ENCODE data around the gene ATP9B. TPM values are rescaled to one million over a fixed set of nuclear protein-coding genes. Genes with fewer than 3 reads are reported as not detected.

Gene ATP9B
- total RNA-seq, 1 experiment from 2014 or later, result 11.7 TPM

- no peak for DNase-seq (ENCODE audit: low read depth)
Measured at GRCh38 chr18:79410731-79411613, 341.8 kb downstream of the ATP9B start.

GRCh38 chr18:79411614-79412526, 342.7 kb downstream of the ATP9B start:
- no peak for DNase-seq (ENCODE audit: low read depth)

- no peak for DNase-seq (ENCODE audit: low read depth)
Measured at GRCh38 chr18:79413025-79413424, 343.8 kb downstream of the ATP9B start.

GRCh38 chr18:79413426-79413825, 344.2 kb downstream of the ATP9B start:
- no peak for DNase-seq (ENCODE audit: low read depth)

- DNase-seq (ENCODE audit: low read depth), result no peak
Measured at GRCh38 chr18:79413901-79414300, 344.7 kb downstream of the ATP9B start.

- no peak for DNase-seq (ENCODE audit: low read depth)
Measured at GRCh38 chr18:79416022-79416676, 347.0 kb downstream of the ATP9B start.

- no peak for DNase-seq (ENCODE audit: low read depth)
Measured at GRCh38 chr18:79416677-79417052, 347.5 kb downstream of the ATP9B start.

GRCh38 chr18:79418236-79418635, 349.0 kb downstream of the ATP9B start:
- no peak for DNase-seq (ENCODE audit: low read depth)

- no peak for DNase-seq (ENCODE audit: low read depth)
Measured at GRCh38 chr18:79418642-79419041, 349.4 kb downstream of the ATP9B start.

- DNase-seq (ENCODE audit: low read depth), result no peak
Measured at GRCh38 chr18:79420033-79420745, 351.0 kb downstream of the ATP9B start.

- no peak for DNase-seq (ENCODE audit: low read depth)
Measured at GRCh38 chr18:79421275-79421857, 352.2 kb downstream of the ATP9B start.

GRCh38 chr18:79422022-79422782, 353.0 kb downstream of the ATP9B start:
- no peak for DNase-seq (ENCODE audit: low read depth)

- no peak for DNase-seq (ENCODE audit: low read depth)
Measured at GRCh38 chr18:79422783-79423165, 353.6 kb downstream of the ATP9B start.

- DNase-seq (ENCODE audit: low read depth), result no peak
Measured at GRCh38 chr18:79423211-79424007, 354.2 kb downstream of the ATP9B start.

- DNase-seq (ENCODE audit: low read depth), result no peak
Measured at GRCh38 chr18:79424008-79424565, 354.9 kb downstream of the ATP9B start.

GRCh38 chr18:79424880-79425568, 355.8 kb downstream of the ATP9B start:
- DNase-seq (ENCODE audit: low read depth), result no peak

GRCh38 chr18:79425569-79425886, 356.3 kb downstream of the ATP9B start:
- no peak for DNase-seq (ENCODE audit: low read depth)
